ENCODE data around the gene PPP2R1B.

DNA sequence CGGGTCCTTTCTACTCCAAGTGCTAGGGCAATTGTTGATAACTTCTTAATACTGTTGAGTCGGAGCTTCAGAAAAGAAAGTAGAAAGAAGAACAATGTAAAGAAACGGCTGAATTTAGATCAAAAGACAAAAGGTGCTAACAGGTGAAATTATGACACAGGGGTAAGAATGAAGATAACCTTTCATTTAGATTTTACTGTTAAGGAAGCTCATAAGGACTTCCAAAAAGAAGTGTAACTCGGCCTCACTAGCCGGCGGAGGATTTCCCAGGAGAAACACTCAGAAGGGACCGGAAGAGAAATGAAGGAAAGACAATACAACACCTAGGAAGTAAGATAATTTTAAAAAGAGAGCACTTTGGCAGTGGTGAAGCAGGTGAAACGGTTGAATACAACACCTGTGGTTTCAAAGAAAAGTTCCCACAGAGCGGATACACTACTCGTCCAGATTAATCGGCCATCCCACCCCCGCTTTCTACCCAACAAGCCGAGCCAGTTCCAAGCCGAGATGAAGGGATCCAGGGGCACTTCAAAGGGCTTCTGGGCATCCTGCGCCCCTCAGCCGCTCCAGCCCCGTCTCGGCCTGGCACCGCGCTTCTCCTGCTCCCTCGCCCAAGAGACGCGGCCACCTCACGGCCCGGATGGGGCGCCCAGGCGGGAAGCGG is 737 bp downstream of the PPP2R1B start:
- TF ChIP-seq JUND (IDR thresholded peaks at IDR 0.05) (no peak), TAF1 (conservative IDR thresholded peaks at IDR 0.05) (no peak)
- TF ChIP-seq, protein P1, sequence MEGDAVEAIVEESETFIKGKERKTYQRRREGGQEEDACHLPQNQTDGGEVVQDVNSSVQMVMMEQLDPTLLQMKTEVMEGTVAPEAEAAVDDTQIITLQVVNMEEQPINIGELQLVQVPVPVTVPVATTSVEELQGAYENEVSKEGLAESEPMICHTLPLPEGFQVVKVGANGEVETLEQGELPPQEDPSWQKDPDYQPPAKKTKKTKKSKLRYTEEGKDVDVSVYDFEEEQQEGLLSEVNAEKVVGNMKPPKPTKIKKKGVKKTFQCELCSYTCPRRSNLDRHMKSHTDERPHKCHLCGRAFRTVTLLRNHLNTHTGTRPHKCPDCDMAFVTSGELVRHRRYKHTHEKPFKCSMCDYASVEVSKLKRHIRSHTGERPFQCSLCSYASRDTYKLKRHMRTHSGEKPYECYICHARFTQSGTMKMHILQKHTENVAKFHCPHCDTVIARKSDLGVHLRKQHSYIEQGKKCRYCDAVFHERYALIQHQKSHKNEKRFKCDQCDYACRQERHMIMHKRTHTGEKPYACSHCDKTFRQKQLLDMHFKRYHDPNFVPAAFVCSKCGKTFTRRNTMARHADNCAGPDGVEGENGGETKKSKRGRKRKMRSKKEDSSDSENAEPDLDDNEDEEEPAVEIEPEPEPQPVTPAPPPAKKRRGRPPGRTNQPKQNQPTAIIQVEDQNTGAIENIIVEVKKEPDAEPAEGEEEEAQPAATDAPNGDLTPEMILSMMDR (IDR thresholded peaks at IDR 0.05; ENCODE audit: low read depth, low read length, missing input control), result no peak
- TF ChIP-seq, protein P2, sequence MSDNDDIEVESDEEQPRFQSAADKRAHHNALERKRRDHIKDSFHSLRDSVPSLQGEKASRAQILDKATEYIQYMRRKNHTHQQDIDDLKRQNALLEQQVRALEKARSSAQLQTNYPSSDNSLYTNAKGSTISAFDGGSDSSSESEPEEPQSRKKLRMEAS (IDR thresholded peaks at IDR 0.05), result no peak

Measured in liver (tissue), 3 donors.